HepG2 (cell line): ENCODE results near the gene UBE2D4. TPM values are rescaled to one million over a fixed set of nuclear protein-coding genes. Genes with fewer than 3 reads are reported as not detected.

Source experiments
- FOXK1 ChIP-seq: sonication (generic); formaldehyde crosslinking; IDR thresholded peaks from 2 replicates; pipeline ENCODE4 v1.4.0; 2020; ENCODE audit warnings: low read depth, missing genetic modification reagents, borderline replicate concordance
- GFI1 ChIP-seq: sonication (generic); formaldehyde crosslinking; IDR thresholded peaks from 2 replicates; pipeline ENCODE4 v1.5.0; 2020; ENCODE audit warnings: missing genetic modification reagents, mild to moderate bottlenecking, borderline replicate concordance
- JUNB ChIP-seq: sonication (generic); formaldehyde crosslinking; IDR thresholded peaks from 2 replicates; pipeline ENCODE4 v1.8.0; 2022; ENCODE audit warnings: missing genetic modification reagents, mild to moderate bottlenecking, borderline replicate concordance
- MNT ChIP-seq: fragments of 450-650 bp; IDR thresholded peaks from 2 replicates; pipeline ENCODE4 v1.6.1; 2016
- NCOA2 ChIP-seq: sonication (generic); formaldehyde crosslinking; IDR thresholded peaks from 2 replicates; pipeline ENCODE4 v1.8.0; 2022; ENCODE audit warnings: inconsistent platforms
- PPARG ChIP-seq: conservative IDR thresholded peaks from 2 replicates; pipeline ENCODE4 v1.6.1; 2016; ENCODE audit warnings: missing biosample characterization, missing genetic modification reagents
- RARA ChIP-seq: IDR thresholded peaks from 2 replicates; pipeline ENCODE4 v1.6.1; 2016; ENCODE audit warnings: missing genetic modification reagents, missing compliant biosample characterization
- RBM39 ChIP-seq: fragments of 200-400 bp; formaldehyde crosslinking; IDR thresholded peaks from one replicate; pipeline ENCODE4 v1.6.1; 2018; ENCODE audit warnings: antibody characterized with exemption, mild to moderate bottlenecking, low read depth, low read length; ENCODE audit not compliant: poor library complexity, severe bottlenecking
- SRSF4 ChIP-seq: fragments of 200-400 bp; formaldehyde crosslinking; IDR thresholded peaks from one replicate; pipeline ENCODE4 v1.6.1; 2018; ENCODE audit warnings: mild to moderate bottlenecking, low read depth, low read length, moderate library complexity; ENCODE audit not compliant: poor library complexity, severe bottlenecking
- TCF7L2 ChIP-seq: IDR thresholded peaks from 2 replicates; pipeline ENCODE4 v1.6.1; 2011; ENCODE audit warnings: mild to moderate bottlenecking, low read depth, low read length, moderate library complexity
- ZBTB21 ChIP-seq: sonication (generic); formaldehyde crosslinking; IDR thresholded peaks from 2 replicates; pipeline ENCODE4 v1.4.0; 2020; ENCODE audit warnings: missing genetic modification reagents
- ZBTB25 ChIP-seq: IDR thresholded peaks from 2 replicates; pipeline ENCODE4 v1.6.1; 2018; ENCODE audit warnings: missing genetic modification reagents
- ZBTB7A ChIP-seq: sonication (generic); formaldehyde crosslinking; IDR thresholded peaks from 2 replicates; pipeline ENCODE4 v1.8.0; 2022; ENCODE audit warnings: mild to moderate bottlenecking, missing genetic modification reagents
- ZFP82 ChIP-seq: sonication (generic); formaldehyde crosslinking; IDR thresholded peaks from 2 replicates; pipeline ENCODE4 v1.5.1; 2020; ENCODE audit warnings: mild to moderate bottlenecking, missing genetic modification reagents, borderline replicate concordance
- ZNF513 ChIP-seq: sonication (generic); formaldehyde crosslinking; conservative IDR thresholded peaks from 2 replicates; pipeline ENCODE4 v1.5.0; 2020; ENCODE audit warnings: missing genetic modification reagents
- ZNF775 ChIP-seq: sonication (generic); formaldehyde crosslinking; IDR thresholded peaks from 2 replicates; pipeline ENCODE4 v1.4.0; 2020; ENCODE audit warnings: missing genetic modification reagents, mild to moderate bottlenecking, moderate library complexity, borderline replicate concordance
- polyA plus RNA-seq, 8 experiments: library from polyadenylated mRNA; depleted of rRNA in 3 of 8; stranded (reverse) in 7 of 8; unstranded in 1 of 8; fragments of >200 nt; fragmentation: Illumina TruSeq in 4 of 8; extraction: Trizol in 4 of 8; gene quantifications; 2 replicates each; pipeline versions ENCODE4 v1.2.1 to v1.2.3, GENCODE V29; 2011 to 2016; ENCODE audit warnings: low read depth in 4 of 8, missing spikeins in 1 of 8, mixed read lengths in 1 of 8; ENCODE audit not compliant: insufficient read depth in 1 of 8
- total RNA-seq, 5 experiments: library from RNA; depleted of rRNA; stranded (reverse); fragments of >200 nt; fragmentation: Illumina TruSeq; extraction: Trizol; gene quantifications; 2 replicates each; pipeline ENCODE4 v1.2.3, GENCODE V29; 2016; ENCODE audit warnings: low read depth in 1 of 5
- TF ChIP-seq, protein P1 (sequence below): sonication (generic); formaldehyde crosslinking; IDR thresholded peaks from 2 replicates; pipeline ENCODE4 v1.4.0; 2020; ENCODE audit warnings: missing genetic modification reagents
- TF ChIP-seq, protein P2 (sequence below): IDR thresholded peaks from 2 replicates; pipeline ENCODE4 v1.6.1; 2016
- TF ChIP-seq, protein P3 (sequence below): sonication (generic); formaldehyde crosslinking; IDR thresholded peaks from 2 replicates; pipeline ENCODE4 v1.5.0; 2020; ENCODE audit warnings: mild to moderate bottlenecking, missing genetic modification reagents

The UBE2D4 gene
- total and polyA plus RNA-seq, 2 of the 13 experiments (the other 11 are each of a cell fraction or from before 2014, with no cell fraction given), result 9.9 to 16.0 TPM

DNA sequence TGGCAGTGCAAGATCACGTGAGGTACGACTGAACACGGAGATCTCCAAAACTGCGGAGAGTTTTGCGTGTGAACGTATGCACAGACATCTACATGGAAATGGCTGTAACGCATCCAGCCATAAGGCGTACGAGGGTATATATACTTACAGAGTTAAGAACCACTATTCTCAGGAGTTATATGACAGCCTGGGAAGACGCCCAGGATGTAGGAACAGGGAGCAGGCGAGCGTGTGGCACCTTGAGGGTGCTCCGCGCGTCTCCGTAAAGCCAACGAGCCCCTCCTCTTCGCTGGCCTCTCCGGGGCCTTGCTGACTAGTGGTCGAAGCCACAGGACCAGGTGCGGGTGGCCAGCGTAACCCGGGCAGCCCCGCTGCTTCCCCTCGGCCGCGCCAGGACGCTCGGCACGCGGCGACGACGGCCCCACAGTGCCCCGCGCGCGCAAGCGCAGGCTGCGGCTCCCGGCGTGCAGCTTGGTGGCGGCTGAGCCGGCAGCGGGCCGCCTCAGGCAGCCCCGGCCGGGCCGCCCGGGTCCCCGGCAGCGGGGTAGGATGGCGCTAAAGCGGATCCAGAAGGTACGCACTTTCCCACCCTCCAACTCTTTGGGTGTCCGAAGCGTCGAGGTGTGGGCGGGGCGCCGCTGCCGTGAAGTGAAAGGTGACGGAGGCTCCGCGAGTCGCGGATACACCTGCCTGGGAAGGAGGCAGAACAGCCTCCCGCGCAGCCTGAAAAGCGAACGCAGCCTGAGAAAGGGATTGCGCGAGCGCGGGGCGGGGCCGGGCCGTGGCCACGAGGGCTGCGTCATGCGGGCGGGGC lies at the start of gene UBE2D4 (continued):
- TF ChIP-seq MNT (peak; percentile 23; the same call in 1 of the 2 replicates), ZBTB21 (CRISPR knock-in tag) (no peak), RARA (CRISPR knock-in tag) (peak; percentile 26; the same call in 1 of the 2 replicates), GFI1 (CRISPR knock-in tag) (peak; percentile 65; the same call in 1 of the 2 replicates), ZNF775 (CRISPR knock-in tag) (no peak), ZBTB7A (CRISPR knock-in tag) (peak; percentile 82; the same call in 1 of the 2 replicates), RBM39 (peak; percentile 30), JUNB (CRISPR knock-in tag) (no peak), TCF7L2 (no peak), ZNF513 (CRISPR knock-in tag) (no peak), ZFP82 (CRISPR knock-in tag) (peak; percentile 97), NCOA2 (CRISPR knock-in tag) (peak; percentile 20; the same call in 1 of the 2 replicates), FOXK1 (CRISPR knock-in tag) (no peak; the same call in 1 of the 2 replicates), SRSF4 (no peak), ZBTB25 (CRISPR knock-in tag) (no peak; the same call in 1 of the 2 replicates), PPARG (no peak)
- TF ChIP-seq, protein P1, sequence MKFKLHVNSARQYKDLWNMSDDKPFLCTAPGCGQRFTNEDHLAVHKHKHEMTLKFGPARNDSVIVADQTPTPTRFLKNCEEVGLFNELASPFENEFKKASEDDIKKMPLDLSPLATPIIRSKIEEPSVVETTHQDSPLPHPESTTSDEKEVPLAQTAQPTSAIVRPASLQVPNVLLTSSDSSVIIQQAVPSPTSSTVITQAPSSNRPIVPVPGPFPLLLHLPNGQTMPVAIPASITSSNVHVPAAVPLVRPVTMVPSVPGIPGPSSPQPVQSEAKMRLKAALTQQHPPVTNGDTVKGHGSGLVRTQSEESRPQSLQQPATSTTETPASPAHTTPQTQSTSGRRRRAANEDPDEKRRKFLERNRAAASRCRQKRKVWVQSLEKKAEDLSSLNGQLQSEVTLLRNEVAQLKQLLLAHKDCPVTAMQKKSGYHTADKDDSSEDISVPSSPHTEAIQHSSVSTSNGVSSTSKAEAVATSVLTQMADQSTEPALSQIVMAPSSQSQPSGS (CRISPR knock-in tag), result peak; percentile 22; the same call in 1 of the 2 replicates
- TF ChIP-seq, protein P2, sequence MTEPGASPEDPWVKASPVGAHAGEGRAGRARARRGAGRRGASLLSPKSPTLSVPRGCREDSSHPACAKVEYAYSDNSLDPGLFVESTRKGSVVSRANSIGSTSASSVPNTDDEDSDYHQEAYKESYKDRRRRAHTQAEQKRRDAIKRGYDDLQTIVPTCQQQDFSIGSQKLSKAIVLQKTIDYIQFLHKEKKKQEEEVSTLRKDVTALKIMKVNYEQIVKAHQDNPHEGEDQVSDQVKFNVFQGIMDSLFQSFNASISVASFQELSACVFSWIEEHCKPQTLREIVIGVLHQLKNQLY (CRISPR knock-in tag), result peak; percentile 30; the same call in 1 of the 2 replicates
- TF ChIP-seq, protein P3, sequence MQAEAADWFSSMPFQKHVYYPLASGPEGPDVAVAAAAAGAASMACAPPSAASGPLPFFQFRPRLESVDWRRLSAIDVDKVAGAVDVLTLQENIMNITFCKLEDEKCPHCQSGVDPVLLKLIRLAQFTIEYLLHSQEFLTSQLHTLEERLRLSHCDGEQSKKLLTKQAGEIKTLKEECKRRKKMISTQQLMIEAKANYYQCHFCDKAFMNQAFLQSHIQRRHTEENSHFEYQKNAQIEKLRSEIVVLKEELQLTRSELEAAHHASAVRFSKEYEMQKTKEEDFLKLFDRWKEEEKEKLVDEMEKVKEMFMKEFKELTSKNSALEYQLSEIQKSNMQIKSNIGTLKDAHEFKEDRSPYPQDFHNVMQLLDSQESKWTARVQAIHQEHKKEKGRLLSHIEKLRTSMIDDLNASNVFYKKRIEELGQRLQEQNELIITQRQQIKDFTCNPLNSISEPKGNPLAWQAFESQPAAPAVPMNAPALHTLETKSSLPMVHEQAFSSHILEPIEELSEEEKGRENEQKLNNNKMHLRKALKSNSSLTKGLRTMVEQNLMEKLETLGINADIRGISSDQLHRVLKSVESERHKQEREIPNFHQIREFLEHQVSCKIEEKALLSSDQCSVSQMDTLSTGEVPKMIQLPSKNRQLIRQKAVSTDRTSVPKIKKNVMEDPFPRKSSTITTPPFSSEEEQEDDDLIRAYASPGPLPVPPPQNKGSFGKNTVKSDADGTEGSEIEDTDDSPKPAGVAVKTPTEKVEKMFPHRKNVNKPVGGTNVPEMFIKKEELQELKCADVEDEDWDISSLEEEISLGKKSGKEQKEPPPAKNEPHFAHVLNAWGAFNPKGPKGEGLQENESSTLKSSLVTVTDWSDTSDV (CRISPR knock-in tag), result peak; percentile 99
